Central memory CD8-positive, alpha-beta T cell (primary cell): Measurements from ENCODE around the gene KHNYN.
"Not testable (repeated sequence)": the region's sequence is repeated elsewhere in the genome, so short reads cannot be mapped to it uniquely, and the experiment has no call there.

Source experiments
- ATAC-seq: fragments of 150-1000 bp; cut with Tn5 transposase; replicated peaks from 2 replicates; pipeline ENCODE4 v1.10.0; 2022; ENCODE audit warnings: mild to moderate bottlenecking, moderate FRiP score, moderate number of reproducible peaks; ENCODE audit not compliant: poor library complexity, severe bottlenecking; ENCODE audit errors: extremely low read depth
- DNase-seq, 2 donors: peaks; one replicate each; pipeline ENCODE4 v3.0.0; 2021; ENCODE audit warnings: low spot score in 2 of 2
- H3K27ac Mint-ChIP-seq: one replicate; pipeline ENCODE4 v1.8.0; 2022; ENCODE audit warnings: low read depth, mild to moderate bottlenecking, moderate library complexity, mixed read lengths
- H3K27me3 Mint-ChIP-seq: one replicate; pipeline ENCODE4 v1.8.0; 2022; ENCODE audit warnings: mixed read lengths
- H3K36me3 Mint-ChIP-seq: one replicate; pipeline ENCODE4 v1.8.0; 2022; ENCODE audit warnings: mild to moderate bottlenecking, moderate library complexity, mixed read lengths; ENCODE audit not compliant: insufficient read depth
- H3K4me1 Mint-ChIP-seq: one replicate; pipeline ENCODE4 v1.8.0; 2022; ENCODE audit warnings: mixed read lengths
- H3K4me3 Mint-ChIP-seq: one replicate; pipeline ENCODE4 v1.8.0; 2022; ENCODE audit warnings: mild to moderate bottlenecking, moderate library complexity, mixed read lengths
- H3K9me3 Mint-ChIP-seq: one replicate; pipeline ENCODE4 v1.8.0; 2022; ENCODE audit warnings: mixed read lengths

Gene KHNYN

DNA sequence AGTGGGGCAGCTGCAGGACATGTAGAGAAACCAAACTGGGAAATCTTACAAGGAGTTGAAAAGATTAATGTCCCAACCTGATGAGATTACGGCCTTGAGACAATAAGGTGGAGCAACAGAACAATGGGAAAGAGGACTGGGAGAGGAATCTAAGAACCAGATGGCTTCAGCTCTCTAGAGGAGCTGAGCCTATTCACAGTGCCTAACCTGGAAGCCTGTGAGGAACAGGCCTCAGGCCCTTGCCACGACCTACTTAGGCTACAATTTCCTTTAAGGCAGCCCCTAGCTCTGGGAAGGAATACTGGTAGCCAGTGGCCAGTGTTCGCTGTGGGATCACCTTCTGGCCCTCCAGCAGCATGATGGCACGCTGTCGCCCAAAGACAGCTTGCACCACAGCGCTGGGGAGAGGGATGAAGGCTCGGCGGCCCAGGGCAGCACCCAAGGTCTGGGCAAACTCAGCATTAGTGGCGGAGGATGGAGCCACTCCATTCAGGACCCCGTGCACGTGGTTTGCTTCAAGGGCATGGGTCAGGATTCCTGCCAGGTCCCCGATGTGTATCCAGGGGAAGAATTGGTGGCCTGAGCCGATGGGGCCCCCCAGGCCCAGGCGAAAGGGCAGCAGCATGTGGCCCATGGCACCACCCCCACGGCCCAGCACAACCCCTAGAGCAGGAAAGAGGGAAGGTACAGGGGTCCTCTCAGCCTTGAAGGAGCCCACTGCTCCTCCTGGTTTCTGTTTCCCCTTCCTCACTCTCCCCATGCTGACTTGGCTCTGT lies 10.3 kb downstream of the KHNYN start:
- no peak overlapping the region for H3K4me3 Mint-ChIP-seq

DNA sequence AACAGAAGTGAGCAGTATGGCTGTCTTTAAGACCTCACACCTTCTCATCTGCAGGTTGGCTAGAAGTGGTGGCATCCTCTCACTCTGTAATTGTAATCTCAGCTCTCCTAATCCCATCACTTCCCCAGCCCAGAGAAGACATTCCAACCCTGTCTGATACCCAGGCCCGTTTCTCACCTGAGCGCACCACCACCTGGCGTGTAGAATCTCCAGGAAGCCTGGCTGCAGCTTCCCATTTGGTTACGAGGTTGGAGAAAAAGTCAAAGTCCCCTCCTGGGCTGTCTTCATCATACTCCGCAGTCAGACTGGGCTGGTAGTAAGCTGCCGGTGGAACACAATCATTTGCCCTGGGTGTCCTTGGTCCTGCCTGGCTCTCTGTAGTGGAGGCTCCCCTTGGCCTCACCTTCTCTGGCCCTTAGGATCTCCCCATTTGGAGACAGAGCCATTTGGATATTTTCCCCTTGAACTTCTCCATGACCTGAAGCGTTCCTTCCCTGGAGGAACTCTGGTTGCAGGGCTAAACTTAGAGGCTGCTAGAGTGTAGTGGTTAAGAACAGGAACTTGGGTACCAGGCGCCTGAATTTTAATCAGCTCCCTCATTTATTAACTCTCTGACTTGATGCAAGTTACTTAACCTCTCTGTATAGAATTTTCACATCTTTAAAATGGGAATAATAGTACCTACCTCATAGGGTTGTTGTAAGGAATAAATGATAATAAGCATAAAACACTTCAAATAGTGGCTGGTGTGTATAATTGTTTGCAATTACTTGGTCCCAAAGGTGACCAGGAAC lies 11.0 kb downstream of the KHNYN start:
- Mint-ChIP-seq H3K27me3 (no peaks in the 10 kb centered on the region), H3K4me1 (peaks cover 46% of the 10 kb centered on the region), H3K27ac (peak overlapping the region; percentile 96), H3K36me3 (peaks cover 33% of the 10 kb centered on the region), H3K4me3 (peak overlapping the region; percentile 90), H3K9me3 (no peaks in the 10 kb centered on the region)
- ATAC-seq (no peak), DNase-seq (no peak)

More for the DNA sequence above, 10.3 kb downstream of the KHNYN start:
- Mint-ChIP-seq H3K36me3 (peaks cover 36% of the 10 kb centered on the region), H3K27ac (peak overlapping the region; percentile 96), H3K27me3 (no peaks in the 10 kb centered on the region), H3K9me3 (no peaks in the 10 kb centered on the region), H3K4me1 (peaks cover 54% of the 10 kb centered on the region)
- no peak for ATAC-seq
- no peak for DNase-seq

DNA sequence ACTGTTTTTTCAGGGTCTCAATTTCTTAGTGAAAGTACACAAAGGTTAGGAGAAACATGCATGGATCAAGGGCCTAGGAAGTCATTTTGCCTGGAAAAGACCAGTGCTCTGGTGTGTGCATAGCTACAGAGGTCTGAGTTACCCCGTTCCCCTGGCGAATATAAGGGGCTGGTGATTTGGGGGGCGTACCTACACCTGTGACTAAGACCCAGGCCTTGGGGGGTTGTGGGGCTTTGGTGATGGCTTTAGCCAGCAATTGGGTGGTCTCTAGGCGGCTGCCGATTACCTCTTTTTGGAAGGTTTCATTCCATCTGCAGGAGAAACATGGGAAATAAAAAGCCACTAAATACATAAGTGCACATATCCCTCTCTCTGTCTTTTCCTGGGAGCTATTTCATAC lies 11.7 kb downstream of the KHNYN start:
- Mint-ChIP-seq H3K9me3 (no peaks in the 10 kb centered on the region), H3K27me3 (no peaks in the 10 kb centered on the region), H3K4me3 (peak overlapping the region; percentile 90), H3K27ac (peak overlapping the region; percentile 96), H3K4me1 (peaks cover 43% of the 10 kb centered on the region), H3K36me3 (peaks cover 33% of the 10 kb centered on the region)
- DNase-seq (no peak), ATAC-seq (no peak)

DNA sequence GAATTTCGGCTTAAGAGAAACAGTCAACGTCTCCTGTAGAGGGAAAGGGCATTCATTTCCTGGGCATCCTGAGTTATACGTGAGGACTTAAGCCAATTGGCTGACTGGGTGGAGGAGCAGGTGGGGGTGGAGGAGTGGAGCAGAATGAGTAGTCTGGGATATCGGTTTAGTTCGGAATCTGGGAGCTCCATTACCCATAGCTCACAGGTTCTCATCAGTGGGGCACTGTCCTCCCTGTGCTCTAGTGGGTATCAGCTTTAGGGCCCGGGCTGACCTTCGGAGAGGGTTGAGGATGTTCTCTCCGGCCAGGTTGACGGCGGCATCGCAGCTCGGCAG lies 12.1 kb downstream of the KHNYN start:
- Mint-ChIP-seq H3K4me1 (peaks cover 39% of the 10 kb centered on the region), H3K9me3 (no peaks in the 10 kb centered on the region), H3K27me3 (no peaks in the 10 kb centered on the region), H3K27ac (peak overlapping the region; percentile 96), H3K4me3 (peak overlapping the region; percentile 90), H3K36me3 (peaks cover 30% of the 10 kb centered on the region)
- ATAC-seq (no peak), DNase-seq (no peak)

DNA sequence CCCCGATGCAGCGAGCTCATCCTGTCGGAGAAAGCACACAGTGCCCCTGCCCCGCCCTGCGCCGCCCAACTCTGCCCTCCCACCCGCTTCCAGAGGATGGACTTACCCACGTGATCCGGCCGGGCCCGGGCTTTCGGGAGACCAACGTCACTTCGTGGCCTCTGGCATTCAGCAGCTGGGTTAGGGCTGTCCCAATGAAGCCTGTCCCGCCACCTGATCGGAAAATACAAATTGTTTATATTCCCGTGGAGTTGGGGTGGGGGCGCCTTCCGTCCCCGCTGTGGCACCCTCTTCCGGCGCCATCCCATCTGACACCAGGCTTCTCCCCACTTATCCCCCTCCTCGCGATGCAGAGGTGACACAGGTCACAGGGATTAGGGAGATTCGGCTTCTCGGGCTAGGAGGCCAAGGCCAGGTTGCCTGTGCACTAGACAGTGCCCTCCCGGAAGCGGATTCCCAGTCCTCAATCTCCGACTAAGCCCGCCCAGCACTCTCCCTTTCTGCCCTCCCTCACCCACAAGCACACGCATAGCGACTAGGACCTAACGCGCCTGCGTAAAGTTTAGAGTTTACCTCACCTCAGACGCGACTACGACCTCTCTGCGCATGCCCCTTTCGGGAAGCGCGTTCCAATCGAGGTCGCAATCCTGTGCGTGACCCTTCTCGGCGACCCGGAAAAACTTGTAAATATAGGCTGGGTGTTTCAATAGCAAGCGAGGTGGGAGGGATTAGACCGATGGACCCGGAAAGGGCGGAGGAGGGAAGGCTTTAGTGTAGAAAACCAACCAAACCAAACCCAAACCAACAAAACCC lies 12.7 kb downstream of the KHNYN start, which contains the start of gene SDR39U1:
Gene SDR39U1 (minus strand): TSS at position 537 of the 813 bp plus-strand sequence. CDS start 7 bp downstream, at position 530.
- peak within 1 kb of the TSS; percentile 90 for H3K4me3 Mint-ChIP-seq
- peak within 1 kb of the TSS; percentile 96 for H3K27ac Mint-ChIP-seq
- no peaks in the 10 kb centered on the region for H3K27me3 Mint-ChIP-seq
- peaks cover 27% of the 10 kb centered on the region for H3K36me3 Mint-ChIP-seq
- no peaks in the 10 kb centered on the region for H3K9me3 Mint-ChIP-seq
- ATAC-seq (peak; percentile 92), DNase-seq (peak; percentile 85 to 96)
- H3K4me1 Mint-ChIP-seq = peaks cover 35% of the 10 kb centered on the region

DNA sequence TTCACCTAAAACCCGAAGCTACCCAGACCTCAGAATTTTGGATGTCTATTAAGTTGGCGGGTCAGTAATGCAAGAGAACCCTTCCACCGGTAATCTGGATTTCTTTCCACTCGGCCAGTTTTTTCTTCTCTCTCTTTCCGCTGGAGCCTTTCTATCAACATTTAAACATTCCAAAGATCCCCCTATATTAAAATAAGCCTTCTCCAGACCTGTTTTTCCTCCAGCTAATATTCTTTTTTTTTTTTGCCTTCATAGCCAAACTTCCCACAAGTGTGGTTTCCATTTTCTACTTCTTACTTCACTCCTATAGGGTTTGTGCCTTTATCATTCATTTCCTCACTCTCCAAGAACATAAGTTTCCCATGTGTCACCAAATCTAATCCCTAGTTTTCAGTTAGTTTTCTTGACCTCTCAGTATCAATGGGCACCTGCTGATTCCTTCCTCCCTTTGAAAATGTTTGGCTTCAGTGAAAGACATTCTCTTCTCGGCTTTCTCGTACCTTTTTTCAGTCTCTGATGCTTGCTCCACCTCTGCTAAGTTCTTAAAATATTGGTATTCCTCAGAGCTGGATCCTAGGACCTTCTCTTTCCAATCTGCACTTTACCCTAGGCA lies 13.4 kb downstream of the KHNYN start:
- H3K4me1 Mint-ChIP-seq = peaks cover 31% of the 10 kb centered on the region
- peaks cover 27% of the 10 kb centered on the region for H3K36me3 Mint-ChIP-seq
- H3K4me3 Mint-ChIP-seq = peak overlapping the region; percentile 90
- ATAC-seq (no peak), DNase-seq (no peak)
- no peaks in the 10 kb centered on the region for H3K27me3 Mint-ChIP-seq
- no peaks in the 10 kb centered on the region for H3K9me3 Mint-ChIP-seq
- peak overlapping the region; percentile 96 for H3K27ac Mint-ChIP-seq

DNA sequence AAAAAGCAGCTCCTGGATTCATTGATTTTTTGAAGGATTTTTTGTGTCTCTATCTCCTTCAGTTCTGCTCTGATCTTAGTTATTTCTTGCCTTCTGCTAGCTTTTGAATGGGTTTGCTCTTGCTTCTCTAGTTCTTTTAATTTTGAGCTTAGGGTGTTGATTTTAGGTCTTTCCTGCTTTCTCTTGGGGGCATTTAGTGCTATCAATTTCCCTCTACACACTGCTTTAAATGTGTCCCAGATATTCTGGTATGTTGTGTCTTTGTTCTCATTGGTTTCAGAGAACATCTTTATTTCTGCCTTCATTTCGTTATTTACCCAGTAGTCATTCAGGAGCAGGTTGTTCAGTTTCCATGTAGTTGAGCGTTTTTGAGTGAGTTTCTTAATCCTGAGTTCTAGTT lies 21.1 kb downstream of the KHNYN start:
- not testable (repeated sequence) for H3K36me3 Mint-ChIP-seq, H3K4me3 Mint-ChIP-seq, H3K27me3 Mint-ChIP-seq, H3K4me1 Mint-ChIP-seq, DNase-seq, H3K27ac Mint-ChIP-seq, ATAC-seq, H3K9me3 Mint-ChIP-seq

DNA sequence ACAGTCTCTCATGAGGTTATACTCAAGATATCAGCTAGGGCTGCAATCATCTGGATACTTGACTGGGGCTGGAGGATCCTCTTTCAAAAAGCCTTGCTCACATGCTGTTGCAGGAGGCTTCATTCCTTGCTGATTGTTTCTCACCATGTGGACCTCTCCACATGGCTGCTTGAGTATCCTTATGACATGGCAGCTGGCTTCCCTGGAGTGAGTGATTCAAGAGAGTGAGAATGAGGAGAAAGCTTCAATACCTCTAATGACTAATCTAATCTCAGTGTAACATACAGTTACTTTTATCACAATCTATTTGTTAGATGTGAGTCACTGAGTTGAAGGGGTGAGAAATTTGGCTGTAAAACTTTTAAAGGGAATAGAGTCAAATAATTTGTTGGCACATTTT lies 27.2 kb downstream of the KHNYN start:
- no peak overlapping the region for H3K27ac Mint-ChIP-seq
- peaks cover 6% of the 10 kb centered on the region for H3K9me3 Mint-ChIP-seq
- H3K36me3 Mint-ChIP-seq = peaks cover 2% of the 10 kb centered on the region
- no peak overlapping the region for H3K4me3 Mint-ChIP-seq
- no peaks in the 10 kb centered on the region for H3K27me3 Mint-ChIP-seq
- DNase-seq (no peak), ATAC-seq (no peak)
- H3K4me1 Mint-ChIP-seq = no peaks in the 10 kb centered on the region

DNA sequence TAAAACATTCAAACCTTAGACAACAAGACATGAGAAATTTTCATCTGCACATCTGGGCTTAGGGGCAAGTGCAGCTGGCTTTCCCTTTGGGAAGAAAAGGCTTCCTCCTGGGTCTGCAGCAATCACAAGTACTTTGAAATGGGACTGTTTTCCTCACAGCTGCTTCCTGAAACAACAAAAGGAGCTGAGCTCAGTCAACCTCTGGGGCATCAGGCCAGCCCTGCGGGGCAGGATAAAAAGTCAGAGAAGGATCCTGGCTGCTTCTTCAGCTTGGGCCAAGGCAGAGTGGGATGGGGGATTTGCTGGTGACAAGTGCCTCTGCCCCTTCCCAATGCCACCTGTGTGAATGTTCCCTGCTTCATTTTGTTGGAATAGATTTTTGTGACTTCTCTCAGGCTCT lies 29.0 kb downstream of the KHNYN start:
- Mint-ChIP-seq H3K36me3 (no peaks in the 10 kb centered on the region), H3K27me3 (no peaks in the 10 kb centered on the region), H3K27ac (no peak overlapping the region), H3K4me1 (peaks cover 2% of the 10 kb centered on the region), H3K9me3 (peaks cover 5% of the 10 kb centered on the region), H3K4me3 (no peak overlapping the region)
- DNase-seq = no peak
- ATAC-seq = no peak

DNA sequence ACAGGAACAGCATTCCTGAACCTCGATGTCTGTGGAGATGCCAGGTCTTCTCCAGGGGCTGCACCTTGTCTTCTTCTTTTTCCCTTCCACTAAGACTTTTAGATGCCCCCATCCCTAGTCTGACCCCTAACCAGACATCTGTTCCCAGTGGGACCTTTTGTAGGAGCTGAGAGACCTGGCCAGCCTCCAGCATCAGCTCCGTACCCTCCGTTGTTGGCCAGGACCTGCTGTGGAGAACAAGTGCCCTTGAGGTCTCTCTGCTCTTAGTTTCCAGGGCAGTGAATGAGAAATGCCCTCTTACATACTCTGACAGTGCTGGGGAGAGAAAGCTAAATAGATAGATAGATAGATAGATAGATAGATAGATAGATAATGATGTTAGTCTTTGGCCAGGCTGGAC lies 29.6 kb downstream of the KHNYN start:
- no peak for ATAC-seq

DNA sequence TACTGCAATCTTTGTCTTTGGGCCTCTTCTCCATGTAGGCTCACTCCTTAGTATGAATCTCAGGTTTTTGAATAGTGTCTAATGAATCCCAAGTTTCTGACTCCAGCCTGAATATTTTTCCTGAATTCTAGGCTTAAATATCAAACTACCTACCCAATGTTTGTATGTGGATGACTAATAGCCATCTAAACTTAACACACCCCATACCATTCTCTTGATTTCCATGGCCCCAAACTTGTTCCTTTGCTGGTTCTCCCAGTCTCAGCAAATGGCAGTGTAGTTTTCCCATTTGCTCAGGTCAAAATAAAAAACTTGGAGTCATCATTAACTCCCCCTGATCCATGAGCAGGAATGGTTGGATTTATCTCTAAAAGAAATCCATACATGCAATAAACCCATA lies 31.6 kb downstream of the KHNYN start:
- H3K36me3 Mint-ChIP-seq = no peaks in the 10 kb centered on the region

More for the DNA sequence above, 29.6 kb downstream of the KHNYN start:
- H3K4me1 Mint-ChIP-seq = peaks cover 7% of the 10 kb centered on the region
- no peak overlapping the region for H3K27ac Mint-ChIP-seq
- H3K9me3 Mint-ChIP-seq = no peaks in the 10 kb centered on the region
- no peak for DNase-seq
- no peaks in the 10 kb centered on the region for H3K27me3 Mint-ChIP-seq
- H3K4me3 Mint-ChIP-seq = no peak overlapping the region
- no peaks in the 10 kb centered on the region for H3K36me3 Mint-ChIP-seq

More for the DNA sequence above, 31.6 kb downstream of the KHNYN start:
- H3K4me3 Mint-ChIP-seq = no peak overlapping the region
- no peaks in the 10 kb centered on the region for H3K27me3 Mint-ChIP-seq
- peaks cover 17% of the 10 kb centered on the region for H3K4me1 Mint-ChIP-seq
- no peak overlapping the region for H3K27ac Mint-ChIP-seq
- H3K9me3 Mint-ChIP-seq = no peaks in the 10 kb centered on the region
- DNase-seq = no peak
- no peak for ATAC-seq
